ENCODE data around the gene B3GNT2.

DNA sequence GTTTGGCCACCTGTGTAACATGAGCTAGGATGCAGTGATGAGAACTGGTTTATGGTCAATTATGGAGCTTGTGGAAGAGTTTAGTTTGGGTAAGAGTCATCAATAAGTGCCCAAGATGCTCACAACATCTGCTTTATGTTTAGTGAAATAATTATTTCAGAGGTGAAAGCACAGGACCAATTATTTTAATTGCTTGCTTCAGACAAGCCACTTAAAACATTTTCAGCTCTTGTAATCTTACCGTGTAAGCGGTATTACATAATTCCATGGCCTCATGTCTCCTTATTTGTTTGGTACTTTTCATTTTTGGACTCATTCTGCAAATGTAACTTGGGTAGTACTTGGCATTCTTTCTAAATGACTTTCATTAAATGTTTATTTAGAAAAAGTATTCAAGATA lies 5.4 kb downstream of the B3GNT2 start:
- TF ChIP-seq, protein P1, sequence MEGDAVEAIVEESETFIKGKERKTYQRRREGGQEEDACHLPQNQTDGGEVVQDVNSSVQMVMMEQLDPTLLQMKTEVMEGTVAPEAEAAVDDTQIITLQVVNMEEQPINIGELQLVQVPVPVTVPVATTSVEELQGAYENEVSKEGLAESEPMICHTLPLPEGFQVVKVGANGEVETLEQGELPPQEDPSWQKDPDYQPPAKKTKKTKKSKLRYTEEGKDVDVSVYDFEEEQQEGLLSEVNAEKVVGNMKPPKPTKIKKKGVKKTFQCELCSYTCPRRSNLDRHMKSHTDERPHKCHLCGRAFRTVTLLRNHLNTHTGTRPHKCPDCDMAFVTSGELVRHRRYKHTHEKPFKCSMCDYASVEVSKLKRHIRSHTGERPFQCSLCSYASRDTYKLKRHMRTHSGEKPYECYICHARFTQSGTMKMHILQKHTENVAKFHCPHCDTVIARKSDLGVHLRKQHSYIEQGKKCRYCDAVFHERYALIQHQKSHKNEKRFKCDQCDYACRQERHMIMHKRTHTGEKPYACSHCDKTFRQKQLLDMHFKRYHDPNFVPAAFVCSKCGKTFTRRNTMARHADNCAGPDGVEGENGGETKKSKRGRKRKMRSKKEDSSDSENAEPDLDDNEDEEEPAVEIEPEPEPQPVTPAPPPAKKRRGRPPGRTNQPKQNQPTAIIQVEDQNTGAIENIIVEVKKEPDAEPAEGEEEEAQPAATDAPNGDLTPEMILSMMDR (conservative IDR thresholded peaks at IDR 0.05) = no peak
- TF ChIP-seq ZFX (IDR thresholded peaks at IDR 0.05) = no peak

Data from C4-2B (cell line).